ENCODE results near the gene IKZF4.

IKZF4 gene

GRCh38 chr12:56084958-56085543 lies 64.2 kb downstream of the IKZF4 start:
- no peak for FAIRE-seq

- no peak for FAIRE-seq
These were observed 65.3 kb downstream of the IKZF4 start for GRCh38 chr12:56086096-56086495.

- no peak for FAIRE-seq
These were observed 65.8 kb downstream of the IKZF4 start for GRCh38 chr12:56086608-56087007.

GRCh38 chr12:56087220-56087619 lies 66.4 kb downstream of the IKZF4 start:
- no peak for FAIRE-seq

Data from A204.1 (cell line).